Uterus (tissue), 2 donors: Measurements from ENCODE around the gene CALCB.

ENCODE experiments used
- POLR2A ChIP-seq, 2 donors: fragments of 450-650 bp; IDR thresholded peaks; one replicate each; pipeline ENCODE4 v1.6.1; 2016; ENCODE audit warnings: antibody characterized with exemption in 2 of 2, mild to moderate bottlenecking in 1 of 2, moderate library complexity in 1 of 2
- TF ChIP-seq, protein P1 (sequence below), 4 experiments: fragments of 200-600 bp in 2 of 4; fragments of 450-650 bp in 2 of 4; sonication (generic) in 2 of 4; IDR thresholded peaks; one replicate each; pipeline ENCODE4 v1.5.1; 2016 to 2019; ENCODE audit warnings: antibody characterized with exemption in 4 of 4, mild to moderate bottlenecking in 2 of 4, moderate library complexity in 1 of 4

DNA sequence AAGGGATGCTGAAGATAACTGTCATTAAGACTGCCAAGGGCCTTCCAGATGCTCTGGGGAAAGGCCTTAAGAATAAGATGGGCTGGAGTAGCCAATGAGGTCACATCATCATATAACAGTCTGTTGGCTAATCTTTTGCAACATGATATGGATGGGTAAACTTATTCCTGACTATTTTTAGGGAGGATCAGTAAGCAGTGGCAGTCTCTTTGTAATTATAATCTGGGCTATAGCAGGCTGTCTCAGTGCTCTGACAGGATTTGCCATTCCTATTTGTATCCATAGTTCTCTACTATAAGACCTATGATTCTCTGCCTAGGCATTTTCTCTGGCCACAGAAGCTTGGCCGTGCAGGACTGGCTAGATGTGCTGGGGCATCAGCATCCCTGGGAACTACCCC, 16.1 kb upstream of the CALCB start:
- TF ChIP-seq, protein P1, sequence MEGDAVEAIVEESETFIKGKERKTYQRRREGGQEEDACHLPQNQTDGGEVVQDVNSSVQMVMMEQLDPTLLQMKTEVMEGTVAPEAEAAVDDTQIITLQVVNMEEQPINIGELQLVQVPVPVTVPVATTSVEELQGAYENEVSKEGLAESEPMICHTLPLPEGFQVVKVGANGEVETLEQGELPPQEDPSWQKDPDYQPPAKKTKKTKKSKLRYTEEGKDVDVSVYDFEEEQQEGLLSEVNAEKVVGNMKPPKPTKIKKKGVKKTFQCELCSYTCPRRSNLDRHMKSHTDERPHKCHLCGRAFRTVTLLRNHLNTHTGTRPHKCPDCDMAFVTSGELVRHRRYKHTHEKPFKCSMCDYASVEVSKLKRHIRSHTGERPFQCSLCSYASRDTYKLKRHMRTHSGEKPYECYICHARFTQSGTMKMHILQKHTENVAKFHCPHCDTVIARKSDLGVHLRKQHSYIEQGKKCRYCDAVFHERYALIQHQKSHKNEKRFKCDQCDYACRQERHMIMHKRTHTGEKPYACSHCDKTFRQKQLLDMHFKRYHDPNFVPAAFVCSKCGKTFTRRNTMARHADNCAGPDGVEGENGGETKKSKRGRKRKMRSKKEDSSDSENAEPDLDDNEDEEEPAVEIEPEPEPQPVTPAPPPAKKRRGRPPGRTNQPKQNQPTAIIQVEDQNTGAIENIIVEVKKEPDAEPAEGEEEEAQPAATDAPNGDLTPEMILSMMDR (IDR thresholded peaks at IDR 0.05): no peak
- TF ChIP-seq POLR2A (IDR thresholded peaks at IDR 0.05): no peak
